Loucy (cell line): Measurements from ENCODE around the gene TMEM63A.

ENCODE experiments used
- H2AFZ ChIP-seq: fragments of 200-600 bp; sonication (generic); 2 replicates; pipeline ENCODE4 v1.6.0; 2016; ENCODE audit warnings: antibody characterized with exemption, mild to moderate bottlenecking, low read length, moderate library complexity
- H3F3A ChIP-seq: fragments of 200-600 bp; 2 replicates; pipeline ENCODE4 v1.6.0; 2016; ENCODE audit warnings: antibody characterized with exemption, low read depth, mild to moderate bottlenecking
- H3K27me3 ChIP-seq: fragments of 200-600 bp; sonication (generic); 2 replicates; pipeline ENCODE4 v1.6.1; 2014; ENCODE audit warnings: low read length, mild to moderate bottlenecking; ENCODE audit not compliant: insufficient read depth, poor library complexity, severe bottlenecking
- H3K36me3 ChIP-seq: fragments of 200-600 bp; sonication (generic); 2 replicates; pipeline ENCODE4 v1.6.1; 2016; ENCODE audit warnings: low read length; ENCODE audit not compliant: insufficient read depth
- H3K4me1 ChIP-seq: fragments of 200-600 bp; sonication (generic); 2 replicates; pipeline ENCODE4 v1.5.1; 2014; ENCODE audit warnings: low read length, mild to moderate bottlenecking; ENCODE audit not compliant: insufficient read depth, poor library complexity, severe bottlenecking
- H3K4me2 ChIP-seq: fragments of 200-600 bp; sonication (generic); 2 replicates; pipeline ENCODE4 v1.6.0; 2014; ENCODE audit warnings: antibody characterized with exemption, low read length, low read depth, mild to moderate bottlenecking; ENCODE audit not compliant: poor library complexity, severe bottlenecking
- H3K4me3 ChIP-seq: fragments of 200-600 bp; sonication (generic); 2 replicates; pipeline ENCODE4 v1.5.1; 2014; ENCODE audit warnings: low read length, mild to moderate bottlenecking, mixed read lengths; ENCODE audit not compliant: poor library complexity, severe bottlenecking
- H3K79me2 ChIP-seq: fragments of 200-600 bp; sonication (generic); 2 replicates; pipeline ENCODE4 v1.6.1; 2014; ENCODE audit warnings: low read length; ENCODE audit not compliant: insufficient read depth
- H3K9ac ChIP-seq: fragments of 200-600 bp; sonication (generic); 2 replicates; pipeline ENCODE4 v1.6.0; 2014; ENCODE audit warnings: mild to moderate bottlenecking, low read depth, low read length, moderate library complexity; ENCODE audit not compliant: poor library complexity, severe bottlenecking
- H3K9me2 ChIP-seq: fragments of 200-600 bp; sonication (generic); replicated peaks from 2 replicates; pipeline ENCODE4 v1.6.1; 2016; ENCODE audit warnings: low read depth, low read length, mixed read lengths
- H3K9me3 ChIP-seq: fragments of 200-600 bp; sonication (generic); 2 replicates; pipeline ENCODE4 v1.6.1; 2014; ENCODE audit warnings: mild to moderate bottlenecking, antibody characterized with exemption, low read length, low read depth; ENCODE audit not compliant: insufficient read depth
- H4K20me1 ChIP-seq: fragments of 200-600 bp; sonication (generic); 2 replicates; pipeline ENCODE4 v1.6.0; 2014; ENCODE audit warnings: antibody characterized with exemption, low read length, mild to moderate bottlenecking; ENCODE audit not compliant: insufficient read depth, poor library complexity, severe bottlenecking
- EZH2phosphoT487 ChIP-seq: fragments of 200-600 bp; IDR thresholded peaks from 2 replicates; pipeline ENCODE4 v1.6.1; 2018; ENCODE audit warnings: antibody characterized with exemption, mild to moderate bottlenecking, moderate library complexity, borderline replicate concordance
- TF ChIP-seq, protein P1 (sequence below): fragments of 200-600 bp; sonication (generic); conservative IDR thresholded peaks from 2 replicates; pipeline ENCODE4 v1.5.1; 2014; ENCODE audit warnings: mild to moderate bottlenecking, antibody characterized with exemption, low read length

Gene TMEM63A

DNA sequence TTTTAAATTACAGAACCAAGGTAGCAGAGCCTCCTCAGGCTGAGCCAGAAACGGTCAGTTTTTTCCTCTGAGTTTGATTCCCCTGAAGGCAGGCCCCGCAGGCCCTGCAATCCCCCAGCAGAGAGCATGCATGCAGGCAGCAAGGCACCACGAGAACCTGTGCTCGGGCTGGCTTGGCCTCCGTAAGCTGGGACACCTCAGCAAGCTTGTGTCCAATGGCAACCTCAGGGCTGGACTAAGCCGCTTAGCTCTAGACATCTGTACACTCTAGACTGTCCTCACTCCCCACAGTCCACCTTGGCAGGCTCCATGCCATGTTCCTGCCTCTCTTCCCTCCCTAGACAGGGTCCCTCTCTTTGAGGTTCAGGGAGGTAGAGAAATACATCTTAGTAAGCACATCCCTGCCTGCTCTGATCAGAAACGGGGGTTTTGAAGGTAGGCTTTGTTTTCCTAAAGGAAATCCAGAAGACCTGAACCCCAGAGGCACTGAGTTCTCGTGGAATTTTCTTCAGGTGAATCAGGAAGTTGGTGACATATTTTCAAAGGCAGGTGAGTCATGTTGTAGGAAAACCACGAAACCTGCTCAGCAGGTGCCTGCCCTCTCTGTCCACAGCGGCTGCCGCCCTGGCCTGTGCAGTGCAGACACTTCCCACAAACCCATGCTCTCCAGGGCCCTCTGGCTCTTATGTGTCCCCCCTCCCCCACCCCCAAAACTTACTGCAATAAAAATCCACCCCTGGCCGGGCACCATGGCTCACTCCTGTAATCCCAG, 7.0 kb downstream of the TMEM63A start:
- H3F3A ChIP-seq, result no peaks in the 10 kb centered on the region
- peaks cover 34% of the 10 kb centered on the region for H3K79me2 ChIP-seq
- peak overlapping the region; percentile 9 for H3K4me2 ChIP-seq
- H3K36me3 ChIP-seq, result peaks cover 10% of the 10 kb centered on the region; the same call in 1 of the 2 replicates
- H3K9ac ChIP-seq, result no peak overlapping the region
- H3K9me3 ChIP-seq, result no peaks in the 10 kb centered on the region
- H2AFZ ChIP-seq, result no peak overlapping the region
- no peaks in the 10 kb centered on the region for H3K27me3 ChIP-seq
- peaks cover 25% of the 10 kb centered on the region for H3K4me1 ChIP-seq
- TF ChIP-seq, protein P1, sequence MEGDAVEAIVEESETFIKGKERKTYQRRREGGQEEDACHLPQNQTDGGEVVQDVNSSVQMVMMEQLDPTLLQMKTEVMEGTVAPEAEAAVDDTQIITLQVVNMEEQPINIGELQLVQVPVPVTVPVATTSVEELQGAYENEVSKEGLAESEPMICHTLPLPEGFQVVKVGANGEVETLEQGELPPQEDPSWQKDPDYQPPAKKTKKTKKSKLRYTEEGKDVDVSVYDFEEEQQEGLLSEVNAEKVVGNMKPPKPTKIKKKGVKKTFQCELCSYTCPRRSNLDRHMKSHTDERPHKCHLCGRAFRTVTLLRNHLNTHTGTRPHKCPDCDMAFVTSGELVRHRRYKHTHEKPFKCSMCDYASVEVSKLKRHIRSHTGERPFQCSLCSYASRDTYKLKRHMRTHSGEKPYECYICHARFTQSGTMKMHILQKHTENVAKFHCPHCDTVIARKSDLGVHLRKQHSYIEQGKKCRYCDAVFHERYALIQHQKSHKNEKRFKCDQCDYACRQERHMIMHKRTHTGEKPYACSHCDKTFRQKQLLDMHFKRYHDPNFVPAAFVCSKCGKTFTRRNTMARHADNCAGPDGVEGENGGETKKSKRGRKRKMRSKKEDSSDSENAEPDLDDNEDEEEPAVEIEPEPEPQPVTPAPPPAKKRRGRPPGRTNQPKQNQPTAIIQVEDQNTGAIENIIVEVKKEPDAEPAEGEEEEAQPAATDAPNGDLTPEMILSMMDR, result no peak
- TF ChIP-seq EZH2phosphoT487, result no peak
- no peaks in the 10 kb centered on the region for H3K9me2 ChIP-seq
- H3K4me3 ChIP-seq, result no peak overlapping the region
- H4K20me1 ChIP-seq, result peaks cover 9% of the 10 kb centered on the region

DNA sequence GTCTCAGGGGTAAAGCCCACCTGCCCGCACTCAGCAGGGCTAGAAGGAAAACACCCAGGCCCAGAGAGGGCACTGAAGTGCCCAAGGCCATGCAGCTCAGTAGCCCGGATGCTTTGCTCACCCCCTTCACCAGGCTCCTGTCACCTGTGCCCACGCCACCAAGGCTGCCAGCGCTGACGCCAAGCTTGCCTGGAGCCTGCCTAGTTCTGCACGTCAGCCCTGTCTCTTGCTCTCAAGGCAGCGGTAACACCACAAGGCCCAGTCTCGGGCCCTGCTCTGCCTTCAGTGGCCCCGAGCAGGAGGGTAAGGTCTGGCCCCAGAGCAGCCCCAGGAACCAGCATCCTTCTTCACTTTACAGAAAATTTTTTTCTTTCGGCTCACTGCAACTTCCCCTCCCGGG, 7.7 kb downstream of the TMEM63A start:
- H3K36me3 ChIP-seq, result peaks cover 10% of the 10 kb centered on the region; the same call in 1 of the 2 replicates
- H4K20me1 ChIP-seq, result peaks cover 6% of the 10 kb centered on the region
- H3K4me2 ChIP-seq, result no peak overlapping the region

DNA sequence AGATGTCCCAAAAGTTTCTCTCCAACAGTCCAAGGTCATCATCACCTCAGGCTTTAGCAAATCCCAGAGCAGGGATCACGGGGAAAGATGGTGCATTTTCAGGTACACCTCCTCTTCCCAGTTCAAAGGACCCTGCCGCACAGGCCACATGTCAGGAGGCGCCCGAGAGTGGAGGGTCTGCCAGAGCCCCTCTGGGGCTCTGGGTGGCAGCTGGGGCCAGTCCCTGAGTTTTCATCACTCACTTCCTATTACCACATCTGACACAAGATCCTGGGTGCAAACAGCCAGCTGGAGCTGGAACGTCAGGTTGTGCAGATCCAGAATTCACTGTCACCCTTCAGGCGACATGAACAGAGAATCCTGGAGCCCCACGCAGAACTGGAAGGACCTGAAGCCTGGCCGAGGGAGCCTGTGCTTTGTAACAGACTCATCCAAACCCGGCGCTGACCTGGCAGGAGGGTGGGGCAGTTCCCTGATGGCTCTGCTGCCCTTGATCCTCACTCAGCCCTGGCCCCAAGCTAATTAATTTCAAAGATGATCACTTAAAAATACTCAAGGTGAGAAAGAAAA, 8.8 kb downstream of the TMEM63A start:
- Histone ChIP-seq H3K4me2 (no peak overlapping the region), H2AFZ (no peak overlapping the region), H3K27me3 (no peaks in the 10 kb centered on the region), H3K36me3 (peaks cover 10% of the 10 kb centered on the region; the same call in 1 of the 2 replicates), H3K4me3 (no peak overlapping the region), H3K9ac (no peak overlapping the region), H3K9me3 (no peaks in the 10 kb centered on the region), H3F3A (no peaks in the 10 kb centered on the region), H3K79me2 (peaks cover 15% of the 10 kb centered on the region; the same call in 1 of the 2 replicates), H4K20me1 (no peaks in the 10 kb centered on the region), H3K9me2 (no peaks in the 10 kb centered on the region), H3K4me1 (peaks cover 7% of the 10 kb centered on the region)
- TF ChIP-seq EZH2phosphoT487, result no peak
- TF ChIP-seq, protein P1, result no peak

More for the DNA sequence above, 7.7 kb downstream of the TMEM63A start:
- H2AFZ ChIP-seq, result no peak overlapping the region
- H3K27me3 ChIP-seq, result no peaks in the 10 kb centered on the region
- peaks cover 18% of the 10 kb centered on the region for H3K4me1 ChIP-seq
- TF ChIP-seq EZH2phosphoT487, result no peak
- TF ChIP-seq, protein P1, result no peak
- H3K9me2 ChIP-seq, result no peaks in the 10 kb centered on the region
- H3K9ac ChIP-seq, result no peak overlapping the region
- H3F3A ChIP-seq, result no peaks in the 10 kb centered on the region
- no peaks in the 10 kb centered on the region for H3K9me3 ChIP-seq
- peaks cover 26% of the 10 kb centered on the region for H3K79me2 ChIP-seq
- H3K4me3 ChIP-seq, result no peak overlapping the region
